ACC112 (cell line): ENCODE results near the gene FBXO27.

Experiments used
- H2AFZ ChIP-seq: fragments of 200-600 bp; sonication (generic); one replicate; pipeline ENCODE4 v1.6.0; 2017; ENCODE audit warnings: antibody characterized with exemption, low read length; ENCODE audit not compliant: unreplicated experiment
- H3K27ac ChIP-seq: fragments of 200-600 bp; sonication (generic); 2 replicates; pipeline ENCODE4 v1.5.1; 2014; ENCODE audit warnings: low read depth, mild to moderate bottlenecking, antibody characterized with exemption, low read length, moderate library complexity
- H3K27me3 ChIP-seq: fragments of 200-600 bp; sonication (generic); 2 replicates; pipeline ENCODE4 v1.6.1; 2014; ENCODE audit warnings: mild to moderate bottlenecking, antibody characterized with exemption, low read length, moderate library complexity, mixed read lengths; ENCODE audit not compliant: insufficient read depth
- H3K36me3 ChIP-seq: fragments of 200-600 bp; sonication (generic); 2 replicates; pipeline ENCODE4 v1.6.1; 2016; ENCODE audit warnings: mild to moderate bottlenecking, antibody characterized with exemption, low read length, moderate library complexity, mixed read lengths; ENCODE audit not compliant: insufficient read depth
- H3K4me1 ChIP-seq: fragments of 200-600 bp; sonication (generic); one replicate; pipeline ENCODE4 v1.6.1; 2016; ENCODE audit warnings: low read length, mixed read lengths; ENCODE audit not compliant: insufficient read depth, unreplicated experiment, control insufficient read depth
- H3K4me3 ChIP-seq: fragments of 200-600 bp; sonication (generic); 2 replicates; pipeline ENCODE4 v1.5.1; 2014; ENCODE audit warnings: mild to moderate bottlenecking, low read depth, low read length
- H3K79me2 ChIP-seq: fragments of 200-600 bp; sonication (generic); one replicate; pipeline ENCODE4 v1.6.0; 2016; ENCODE audit warnings: low read length; ENCODE audit not compliant: control insufficient read depth, unreplicated experiment, insufficient read depth

Gene FBXO27

DNA sequence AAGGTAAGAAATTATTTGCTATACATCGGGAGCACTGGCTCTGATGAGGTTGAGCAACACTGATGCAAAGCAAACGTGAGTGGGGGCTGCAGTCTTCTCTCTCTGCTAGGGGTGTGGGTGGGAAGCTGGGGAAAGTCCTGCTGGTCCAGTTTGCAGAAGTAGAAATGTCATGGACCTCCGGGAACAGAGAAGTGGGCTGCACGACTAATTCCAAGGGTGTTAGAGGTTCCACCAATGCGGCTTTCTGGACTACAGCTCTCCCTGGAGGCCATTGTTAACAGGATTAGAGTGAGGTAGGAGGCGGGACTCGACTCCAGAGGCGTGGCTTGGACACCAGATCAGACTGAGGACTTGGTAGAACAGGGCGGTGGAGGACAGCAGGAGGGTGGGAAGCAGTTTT is 5.7 kb upstream of the FBXO27 start:
- Histone ChIP-seq H3K27ac (no peak overlapping the region), H3K4me3 (0 out of 2 replicates have a peak overlapping the region, but pooled peaks have one; percentile 18), H2AFZ (no peak overlapping the region)

DNA sequence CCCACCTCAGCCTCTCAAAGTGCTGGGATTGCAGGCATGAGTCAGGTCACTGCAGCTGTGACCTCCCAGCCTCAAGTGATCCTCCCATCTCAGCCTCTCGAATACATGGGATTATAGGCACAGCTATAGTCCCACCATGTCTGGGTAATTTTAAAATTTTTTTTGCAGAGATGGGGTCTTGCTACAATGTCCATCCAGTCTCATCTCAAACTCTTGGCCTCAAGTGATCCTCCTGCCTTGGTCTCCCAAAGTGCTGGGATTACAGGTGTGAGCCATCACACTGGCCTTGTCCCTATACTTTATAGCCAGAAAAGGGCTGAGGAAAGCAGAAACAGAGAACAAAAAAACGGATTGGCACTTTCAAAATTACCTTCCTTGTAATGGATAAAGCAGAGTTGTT is 4.8 kb upstream of the FBXO27 start:
- Histone ChIP-seq H3K27me3 (no peaks in the 10 kb centered on the region), H2AFZ (no peak overlapping the region), H3K4me1 (no peaks in the 10 kb centered on the region), H3K4me3 (no peak overlapping the region), H3K27ac (no peak overlapping the region), H3K36me3 (no peaks in the 10 kb centered on the region), H3K79me2 (no peaks in the 10 kb centered on the region)

More for the DNA sequence above, 5.7 kb upstream of the FBXO27 start:
- no peaks in the 10 kb centered on the region for H3K36me3 ChIP-seq
- no peaks in the 10 kb centered on the region for H3K27me3 ChIP-seq
- no peaks in the 10 kb centered on the region for H3K4me1 ChIP-seq
- H3K79me2 ChIP-seq, result no peaks in the 10 kb centered on the region

DNA sequence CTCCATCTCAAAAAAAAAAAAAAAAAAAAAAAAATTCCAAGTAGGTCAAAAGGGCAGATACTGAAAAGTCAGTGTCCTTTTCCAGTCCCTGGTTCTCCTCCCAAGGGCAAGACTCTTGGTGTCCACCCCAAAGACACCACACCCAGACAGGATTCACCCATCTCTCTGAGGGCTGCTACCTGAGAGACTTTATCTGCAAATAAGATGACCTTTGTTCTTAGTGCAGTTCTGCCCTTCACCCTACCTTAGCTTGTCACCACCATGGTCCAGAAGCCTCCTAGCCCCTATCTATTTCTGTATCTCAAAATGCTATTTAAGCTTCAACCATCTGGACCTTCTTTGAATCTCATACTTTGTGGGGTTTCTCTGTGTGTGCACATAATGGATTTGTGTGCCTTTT is 4.2 kb upstream of the FBXO27 start:
- Histone ChIP-seq H3K4me3 (no peak overlapping the region), H3K4me1 (no peaks in the 10 kb centered on the region), H3K79me2 (no peaks in the 10 kb centered on the region), H3K27ac (no peak overlapping the region), H3K27me3 (no peaks in the 10 kb centered on the region), H2AFZ (no peak overlapping the region), H3K36me3 (no peaks in the 10 kb centered on the region)

DNA sequence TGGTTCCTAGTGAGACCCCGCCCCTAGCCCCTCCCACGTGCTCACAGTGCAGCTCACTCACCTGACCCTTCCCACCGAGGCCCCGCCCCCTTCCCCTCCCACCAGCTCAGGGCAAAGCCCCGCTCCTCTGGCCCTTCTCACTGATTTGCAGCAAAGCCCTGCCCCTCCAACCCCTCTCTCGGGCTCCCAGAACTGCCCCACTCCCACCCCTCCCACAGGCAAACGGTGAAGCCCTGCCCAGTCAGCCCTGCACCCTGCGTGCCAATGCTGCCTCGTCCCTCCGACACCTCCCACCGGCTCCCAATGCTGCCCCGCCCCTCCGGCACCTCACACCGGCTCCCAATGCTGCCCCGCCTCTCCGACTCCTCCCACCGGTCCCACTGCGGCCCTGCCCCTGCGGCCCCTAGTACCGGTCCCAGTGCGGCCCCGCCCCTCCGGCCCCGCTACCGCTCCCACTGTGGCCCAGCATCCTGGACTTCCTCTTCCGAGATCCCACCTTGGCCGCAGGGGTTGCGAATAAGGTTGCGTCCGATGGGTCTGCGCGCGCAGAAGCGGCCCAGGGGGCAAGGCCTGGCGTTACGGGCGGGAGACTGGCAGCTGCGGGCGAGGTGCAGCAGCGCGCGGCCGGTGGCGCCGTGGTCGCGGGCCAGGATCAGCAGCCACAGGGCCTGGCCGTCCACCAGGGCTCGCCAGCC is 834 bp downstream of the FBXO27 start:
- Histone ChIP-seq H3K79me2 (no peaks in the 10 kb centered on the region), H3K4me3 (peak overlapping the region; percentile 82), H3K27me3 (no peaks in the 10 kb centered on the region), H3K27ac (no peak overlapping the region), H3K4me1 (no peaks in the 10 kb centered on the region), H2AFZ (peak overlapping the region; percentile 62), H3K36me3 (no peaks in the 10 kb centered on the region)

DNA sequence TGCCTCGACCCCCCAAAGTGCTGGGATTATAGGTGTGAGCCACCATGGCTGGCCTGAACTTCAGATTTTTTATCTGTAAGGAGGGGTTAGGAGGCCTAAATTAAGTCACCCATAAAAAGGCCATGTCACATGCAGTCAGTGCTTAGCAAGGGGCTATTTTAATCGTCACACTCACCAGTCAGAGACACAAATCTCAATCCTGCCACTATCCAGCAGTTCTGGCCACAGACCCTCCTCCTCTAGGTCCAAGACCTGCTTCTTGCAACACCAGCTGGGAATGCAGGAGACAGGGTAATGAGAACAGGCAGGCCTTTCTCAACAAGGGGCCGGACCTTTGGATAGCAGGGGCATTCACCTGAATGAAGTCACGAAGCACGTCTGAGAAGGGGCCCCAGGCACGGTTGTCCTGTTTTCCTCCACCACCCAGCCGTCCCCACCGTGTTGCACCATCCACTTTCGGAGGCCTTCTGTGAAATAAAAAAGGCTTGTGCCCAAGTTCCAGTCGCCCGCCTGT is 1.4 kb downstream of the FBXO27 start:
- Histone ChIP-seq H3K36me3 (no peaks in the 10 kb centered on the region), H2AFZ (peak overlapping the region; percentile 38), H3K4me1 (no peaks in the 10 kb centered on the region), H3K27me3 (no peaks in the 10 kb centered on the region), H3K79me2 (no peaks in the 10 kb centered on the region), H3K4me3 (peak overlapping the region; percentile 82), H3K27ac (no peak overlapping the region)

DNA sequence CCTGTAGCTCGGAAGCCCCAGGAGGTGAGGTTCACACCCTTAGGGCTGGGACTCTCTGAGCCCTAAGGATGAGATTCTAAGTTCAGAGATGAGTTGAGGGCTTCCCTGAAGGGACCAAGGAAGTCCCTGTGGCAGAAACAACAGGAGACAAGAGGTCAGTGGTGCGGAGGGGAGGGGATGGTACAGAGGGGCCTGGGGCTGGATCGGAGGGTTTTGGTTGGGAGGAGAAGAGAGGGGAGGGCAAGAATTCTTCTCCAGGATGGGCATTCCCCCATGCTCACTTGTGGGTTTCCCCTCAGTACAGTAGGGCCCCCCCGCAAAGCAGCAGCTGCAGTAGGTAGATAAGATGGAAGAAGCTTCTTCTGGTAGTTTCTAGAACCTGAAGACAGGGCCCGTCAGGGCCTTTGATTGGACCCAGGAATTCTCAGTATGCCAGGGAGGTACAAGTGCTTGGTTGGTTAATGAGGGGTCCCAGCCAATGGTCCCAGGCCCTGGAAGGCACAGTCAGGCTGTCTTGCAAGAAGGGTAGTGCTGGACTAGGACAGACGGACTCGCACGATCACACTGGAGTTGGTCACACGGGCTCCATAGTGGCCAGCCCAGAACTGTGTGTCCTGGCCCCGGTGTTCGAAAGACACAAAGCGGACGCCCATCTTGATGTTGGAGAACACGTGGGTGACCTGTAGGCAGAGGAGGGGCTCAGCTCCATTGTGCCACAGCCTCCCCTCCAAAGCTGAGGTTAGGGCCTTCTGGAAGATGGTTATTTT is 7.3 kb downstream of the FBXO27 start:
- H3K79me2 ChIP-seq, result no peaks in the 10 kb centered on the region
- no peaks in the 10 kb centered on the region for H3K36me3 ChIP-seq
- no peak overlapping the region for H3K27ac ChIP-seq
- no peak overlapping the region for H3K4me3 ChIP-seq
- no peaks in the 10 kb centered on the region for H3K27me3 ChIP-seq
- H3K4me1 ChIP-seq, result no peaks in the 10 kb centered on the region
- H2AFZ ChIP-seq, result no peak overlapping the region

DNA sequence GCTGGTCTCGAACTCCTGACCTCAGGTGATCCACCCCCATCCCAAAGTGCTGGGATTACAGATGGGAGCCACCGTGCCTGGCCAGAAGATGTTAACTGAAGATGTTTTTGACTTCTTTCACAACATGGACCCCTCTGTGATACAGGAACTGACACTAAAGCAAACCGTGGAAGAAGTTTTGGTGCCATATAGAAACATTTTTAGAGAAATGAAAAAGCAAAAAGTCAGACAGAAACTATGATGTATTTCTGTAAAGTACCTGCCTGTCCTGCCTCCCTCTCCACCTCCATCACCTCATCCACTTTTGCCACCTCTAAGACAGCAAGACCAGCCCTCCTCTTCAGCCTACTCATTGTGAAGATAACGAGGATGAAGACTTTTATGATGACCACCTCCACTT is 11.3 kb downstream of the FBXO27 start:
- Histone ChIP-seq H2AFZ (no peak overlapping the region), H3K4me3 (no peak overlapping the region), H3K27me3 (no peaks in the 10 kb centered on the region), H3K79me2 (no peaks in the 10 kb centered on the region), H3K4me1 (no peaks in the 10 kb centered on the region), H3K36me3 (no peaks in the 10 kb centered on the region), H3K27ac (no peak overlapping the region)

DNA sequence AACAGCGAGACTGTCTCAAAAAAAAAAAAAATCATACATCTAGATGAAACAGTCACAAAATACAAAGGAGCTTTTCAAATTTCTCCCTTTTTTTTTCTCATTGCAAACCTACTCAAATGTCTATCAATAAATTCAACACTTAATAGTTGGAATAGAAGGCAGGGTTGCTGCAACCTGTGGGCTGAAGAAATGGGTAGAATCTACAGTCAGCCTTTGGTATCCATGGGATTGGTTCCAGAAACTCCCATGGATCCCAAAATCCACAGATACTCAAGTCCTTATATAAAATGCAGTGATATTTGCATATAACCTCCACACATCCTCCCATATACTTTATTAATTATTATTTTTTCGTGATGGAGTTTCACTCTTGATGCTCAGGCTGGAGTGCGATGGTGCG is 14.7 kb downstream of the FBXO27 start:
- Histone ChIP-seq H3K27ac (no peak overlapping the region), H3K4me1 (no peaks in the 10 kb centered on the region), H3K4me3 (no peak overlapping the region), H3K36me3 (no peaks in the 10 kb centered on the region), H2AFZ (no peak overlapping the region), H3K79me2 (no peaks in the 10 kb centered on the region), H3K27me3 (no peaks in the 10 kb centered on the region)

DNA sequence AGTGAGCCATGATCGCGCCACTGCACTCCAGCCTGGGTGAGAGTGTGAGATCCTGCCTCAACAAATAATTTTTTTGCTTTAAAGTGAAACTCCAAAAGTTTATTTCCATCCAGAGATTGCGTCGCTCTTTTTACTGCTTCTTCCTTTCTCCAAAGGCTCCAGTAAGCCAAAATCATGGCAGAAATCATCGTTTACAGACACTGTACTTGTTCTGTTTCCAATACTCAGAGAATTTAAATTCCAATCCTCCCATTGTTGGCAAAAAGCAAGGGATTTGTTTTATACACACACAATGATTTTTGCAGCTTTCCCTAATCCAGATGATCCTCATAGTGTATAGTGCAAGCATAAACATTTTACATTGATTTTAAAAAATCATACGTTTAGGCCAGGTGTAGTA is 15.3 kb downstream of the FBXO27 start:
- Histone ChIP-seq H3K4me3 (no peak overlapping the region), H3K27ac (no peak overlapping the region), H3K36me3 (no peaks in the 10 kb centered on the region), H2AFZ (no peak overlapping the region), H3K4me1 (no peaks in the 10 kb centered on the region), H3K27me3 (no peaks in the 10 kb centered on the region), H3K79me2 (no peaks in the 10 kb centered on the region)

DNA sequence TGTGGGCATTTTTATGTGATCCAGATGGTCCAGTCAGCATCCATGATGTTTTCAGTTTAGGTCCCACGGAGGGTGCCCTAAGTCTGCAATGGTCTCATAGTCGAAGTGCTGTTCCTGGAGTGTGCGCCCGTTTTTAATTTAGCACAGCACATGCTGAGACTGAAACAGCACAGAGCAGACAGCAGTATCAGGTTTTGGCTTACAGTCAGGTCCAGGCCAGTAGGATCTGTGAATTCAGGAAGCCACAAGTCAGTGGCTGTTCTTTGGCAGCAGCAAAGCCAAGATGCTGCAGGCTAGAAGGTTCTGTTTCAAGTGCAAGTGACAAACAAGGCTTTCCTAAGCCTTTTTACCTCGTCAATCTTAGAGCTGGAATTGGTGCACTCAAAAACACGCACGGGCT is 18.3 kb downstream of the FBXO27 start:
- Histone ChIP-seq H3K79me2 (no peaks in the 10 kb centered on the region), H3K27ac (no peak overlapping the region), H2AFZ (no peak overlapping the region), H3K4me1 (no peaks in the 10 kb centered on the region), H3K27me3 (no peaks in the 10 kb centered on the region), H3K36me3 (no peaks in the 10 kb centered on the region), H3K4me3 (no peak overlapping the region)

DNA sequence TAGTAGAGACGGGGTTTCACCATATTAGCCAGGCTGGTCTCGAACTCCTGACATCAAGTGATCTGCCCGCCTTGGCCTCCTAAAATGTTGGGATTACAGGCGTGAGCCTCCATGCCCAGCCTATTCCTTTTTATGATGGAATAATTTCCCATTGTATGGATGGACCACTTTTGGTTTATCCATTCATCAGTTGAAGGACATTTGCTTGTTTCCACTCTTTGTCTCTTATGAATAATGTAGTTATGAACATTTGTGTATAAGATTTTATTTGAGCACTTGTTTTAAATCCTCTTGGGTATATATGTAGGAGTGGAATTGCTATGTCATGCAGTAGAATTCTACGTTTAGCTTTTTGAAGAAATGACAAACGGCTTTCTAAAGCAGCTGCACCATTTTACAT is 23.3 kb downstream of the FBXO27 start:
- Histone ChIP-seq H3K27me3 (no peaks in the 10 kb centered on the region), H3K4me1 (no peaks in the 10 kb centered on the region), H3K79me2 (no peaks in the 10 kb centered on the region), H3K27ac (no peak overlapping the region), H3K4me3 (no peak overlapping the region), H2AFZ (no peak overlapping the region), H3K36me3 (no peaks in the 10 kb centered on the region)
